CD8-positive, alpha-beta memory T cell (primary cell): ENCODE measurements around the gene SLC3A2. TPM values are rescaled to one million over a fixed set of nuclear protein-coding genes. Genes with fewer than 3 reads are reported as not detected.

ENCODE experiments used
- CTCF ChIA-PET: fragments of 350-600 bp; sonication (Branson Sonifier 250); formaldehyde crosslinking; loops from one replicate; lab custom pipeline; 2021; ENCODE audit warnings: antibody characterized with exemption; lab: Charles Lee
- POLR2A ChIA-PET: fragments of 350-600 bp; sonication (Branson Sonifier 250); formaldehyde crosslinking; loops from one replicate; lab custom pipeline; 2021; ENCODE audit warnings: antibody characterized with exemption; lab: Charles Lee
- DNase-seq, 5 donors: peaks; one replicate each; pipeline versions ENCODE4 v3.0.0 to v3.0.0-alpha.2; 2020 to 2022; ENCODE audit warnings: mixed read lengths in 1 of 5
- H3K27ac ChIP-seq: one replicate; pipeline ENCODE4 v1.7.0; 2013; ENCODE audit warnings: low read depth, mild to moderate bottlenecking, low read length, moderate library complexity
- H3K27me3 ChIP-seq: 2 replicates; pipeline ENCODE4 v1.7.0; 2013; ENCODE audit warnings: low read length, mild to moderate bottlenecking; ENCODE audit not compliant: insufficient read depth, poor library complexity, severe bottlenecking
- H3K36me3 ChIP-seq: 2 replicates; pipeline ENCODE4 v1.7.0; 2013; ENCODE audit warnings: mild to moderate bottlenecking, low read length, moderate library complexity; ENCODE audit not compliant: insufficient read depth
- H3K4me1 ChIP-seq: 2 replicates; pipeline ENCODE4 v1.7.0; 2013; ENCODE audit warnings: mild to moderate bottlenecking, low read length, moderate library complexity; ENCODE audit not compliant: insufficient read depth
- H3K4me3 ChIP-seq: 2 replicates; pipeline ENCODE4 v1.7.0; 2013; ENCODE audit warnings: mild to moderate bottlenecking, low read length
- H3K9me3 ChIP-seq: 2 replicates; pipeline ENCODE4 v1.7.0; 2013; ENCODE audit warnings: mild to moderate bottlenecking, low read length
- H3K27ac Mint-ChIP-seq, 8 donors: one replicate each; pipeline ENCODE4 v1.8.0; 2020 to 2021; ENCODE audit warnings: mixed read lengths in 8 of 8, mild to moderate bottlenecking in 6 of 8, inconsistent platforms in 3 of 8, moderate library complexity in 3 of 8
- H3K27me3 Mint-ChIP-seq, 2 donors: one replicate each; pipeline ENCODE4 v1.8.0; 2020 to 2021; ENCODE audit warnings: mixed read lengths in 2 of 2, mild to moderate bottlenecking in 1 of 2, moderate library complexity in 1 of 2
- H3K36me3 Mint-ChIP-seq, 3 donors: one replicate each; pipeline ENCODE4 v1.8.0; 2020 to 2021; ENCODE audit warnings: mixed read lengths in 3 of 3, inconsistent platforms in 1 of 3, mild to moderate bottlenecking in 1 of 3
- H3K4me1 Mint-ChIP-seq, 3 donors: one replicate each; pipeline ENCODE4 v1.8.0; 2020 to 2021; ENCODE audit warnings: mixed read lengths in 3 of 3, inconsistent platforms in 1 of 3, mild to moderate bottlenecking in 1 of 3
- H3K4me3 Mint-ChIP-seq, 7 donors: one replicate each; pipeline ENCODE4 v1.8.0; 2020 to 2021; ENCODE audit warnings: mixed read lengths in 7 of 7, mild to moderate bottlenecking in 6 of 7, moderate library complexity in 4 of 7, inconsistent platforms in 2 of 7
- H3K9me3 Mint-ChIP-seq, 5 donors: one replicate each; pipeline ENCODE4 v1.8.0; 2020 to 2022; ENCODE audit warnings: mixed read lengths in 5 of 5, mild to moderate bottlenecking in 3 of 5, moderate library complexity in 2 of 5, inconsistent platforms in 1 of 5
- polyA plus RNA-seq: library from polyadenylated mRNA; unstranded; fragments of 300-500 nt; fragmentation: Illumina TruSeq; gene quantifications from one replicate; pipeline ENCODE4 v1.2.3, GENCODE V29; 2021
- total RNA-seq, 2 experiments: library from RNA; stranded (reverse); gene quantifications; one replicate each; pipeline ENCODE4 v1.2.3, GENCODE V29; 2021

Gene SLC3A2
- total and polyA plus RNA-seq, 3 experiments from 2014 or later = 180 to 430 (median 426) TPM

- no peak for DNase-seq
- no peaks in the 10 kb centered on the region for H3K9me3 Mint-ChIP-seq
- H3K4me3 Mint-ChIP-seq = no peak overlapping the region
- Histone ChIP-seq H3K27ac (no peak overlapping the region), H3K36me3 (no peaks in the 10 kb centered on the region), H3K27me3 (no peaks in the 10 kb centered on the region), H3K4me1 (peaks cover 10% of the 10 kb centered on the region), H3K4me3 (no peak overlapping the region), H3K9me3 (no peaks in the 10 kb centered on the region)
- peaks cover 0 to 8% (median 0%) of the 10 kb centered on the region in 3 donors for H3K36me3 Mint-ChIP-seq
- ChIA-PET POLR2A (interaction anchor here (0.7 to 1.1 kb wide), 2 partner anchors 21 to 89 kb away, joined by 3 to 4 read pairs; no protein-coding TSS in a partner anchor), CTCF (interaction anchor here (2.8 kb wide), 1 partner anchor 11 kb away, joined by 10 read pairs; no protein-coding TSS in a partner anchor)
- peaks cover 12 to 16% (median 14%) of the 10 kb centered on the region in 3 donors for H3K4me1 Mint-ChIP-seq
- no peak overlapping the region for H3K27ac Mint-ChIP-seq
- H3K27me3 Mint-ChIP-seq = no peaks in the 10 kb centered on the region
These were observed 4.8 kb upstream of the SLC3A2 start for GRCh38 chr11:62875698-62876478.

- H3K36me3 Mint-ChIP-seq = peaks cover 0 to 16% (median 0%) of the 10 kb centered on the region in 3 donors
- Histone ChIP-seq H3K36me3 (no peaks in the 10 kb centered on the region), H3K9me3 (no peaks in the 10 kb centered on the region), H3K4me1 (peaks cover 11% of the 10 kb centered on the region), H3K4me3 (no peak overlapping the region), H3K27me3 (no peaks in the 10 kb centered on the region), H3K27ac (no peak overlapping the region)
- ChIA-PET POLR2A (interaction anchor here (0.7 kb wide), 1 partner anchor 22 kb away, joined by 4 read pairs; no protein-coding TSS in a partner anchor), CTCF (interaction anchor here (2.8 kb wide), 1 partner anchor 11 kb away, joined by 10 read pairs; no protein-coding TSS in a partner anchor)
- no peaks in the 10 kb centered on the region for H3K9me3 Mint-ChIP-seq
- no peak overlapping the region for H3K27ac Mint-ChIP-seq
- no peak overlapping the region for H3K4me3 Mint-ChIP-seq
- no peak for DNase-seq
- H3K4me1 Mint-ChIP-seq = peaks cover 14 to 19% (median 17%) of the 10 kb centered on the region in 3 donors
- H3K27me3 Mint-ChIP-seq = no peaks in the 10 kb centered on the region
These were observed 4.0 kb upstream of the SLC3A2 start for GRCh38 chr11:62876712-62877111.

GRCh38 chr11:62879235-62879978 lies 1.3 kb upstream of the SLC3A2 start:
- H3K27ac Mint-ChIP-seq = peak overlapping the region; percentile 47 to 100 (median 99)
- DNase-seq = peak in 1 of 5 donors; percentile 33
- Histone ChIP-seq H3K36me3 (peaks cover 23% of the 10 kb centered on the region), H3K27ac (peak overlapping the region; percentile 99), H3K27me3 (no peaks in the 10 kb centered on the region), H3K4me1 (peaks cover 38% of the 10 kb centered on the region), H3K4me3 (no peak overlapping the region), H3K9me3 (no peaks in the 10 kb centered on the region)
- peaks cover 41 to 46% (median 44%) of the 10 kb centered on the region in 3 donors for H3K4me1 Mint-ChIP-seq
- no peaks in the 10 kb centered on the region for H3K27me3 Mint-ChIP-seq
- H3K9me3 Mint-ChIP-seq = no peaks in the 10 kb centered on the region
- POLR2A ChIA-PET = interaction anchor here (3.4 kb wide), 1 partner anchor 24 kb away, joined by 54 read pairs; no protein-coding TSS in a partner anchor
- H3K4me3 Mint-ChIP-seq = peak overlapping the region; percentile 30 to 100 (median 100)
- CTCF ChIA-PET = no interaction called here
- H3K36me3 Mint-ChIP-seq = peaks cover 11 to 43% (median 17%) of the 10 kb centered on the region in 3 donors

GRCh38 chr11:62880231-62880802 lies 379 bp upstream of the SLC3A2 start:
- CTCF ChIA-PET = interaction anchor here (1.0 to 4.2 kb wide), 15 partner anchors 18 to 455 kb away, joined by 3 to 32 read pairs (median 6); partner anchors contain the start of genes C11orf98, HNRNPUL2, NXF1 and POLR2G
- Mint-ChIP-seq H3K27me3 (no peaks in the 10 kb centered on the region), H3K4me3 (peak overlapping the region; percentile 99 to 100 (median 100)), H3K4me1 (peaks cover 46 to 49% (median 49%) of the 10 kb centered on the region in 3 donors), H3K9me3 (no peaks in the 10 kb centered on the region), H3K27ac (peak overlapping the region; percentile 96 to 100 (median 99)), H3K36me3 (peaks cover 12 to 50% (median 18%) of the 10 kb centered on the region in 3 donors)
- peak in 1 of 5 donors; percentile 14 for DNase-seq
- POLR2A ChIA-PET = interaction anchor here (1.0 to 3.4 kb wide), 13 partner anchors 23 to 324 kb away, joined by 3 to 54 read pairs (median 9); partner anchors contain the start of genes C11orf98, CSKMT, HNRNPUL2 and TMEM179B
- H3K36me3 ChIP-seq = peaks cover 32% of the 10 kb centered on the region
- peak overlapping the region; percentile 99 for H3K27ac ChIP-seq
- no peaks in the 10 kb centered on the region for H3K9me3 ChIP-seq
- H3K27me3 ChIP-seq = no peaks in the 10 kb centered on the region
- peaks cover 39% of the 10 kb centered on the region for H3K4me1 ChIP-seq
- peak overlapping the region; percentile 99 for H3K4me3 ChIP-seq

- peaks cover 51 to 54% (median 52%) of the 10 kb centered on the region in 3 donors for H3K4me1 Mint-ChIP-seq
- H3K27me3 Mint-ChIP-seq = no peaks in the 10 kb centered on the region
- POLR2A ChIA-PET = interaction anchor here (0.6 to 3.4 kb wide), 37 partner anchors 8 to 1436 kb away, joined by 3 to 54 read pairs (median 5); partner anchors contain the start of genes ATL3, C11orf98, CSKMT and GANAB
- no peaks in the 10 kb centered on the region for H3K27me3 ChIP-seq
- peaks cover 47% of the 10 kb centered on the region for H3K36me3 ChIP-seq
- CTCF ChIA-PET = interaction anchor here (0.7 to 4.2 kb wide), 20 partner anchors 18 to 457 kb away, joined by 3 to 32 read pairs (median 4); partner anchors contain the start of genes C11orf98, HNRNPUL2, NXF1 and POLR2G
- no peaks in the 10 kb centered on the region for H3K9me3 Mint-ChIP-seq
- peak overlapping the region; percentile 99 for H3K27ac ChIP-seq
- peaks cover 15 to 64% (median 18%) of the 10 kb centered on the region in 3 donors for H3K36me3 Mint-ChIP-seq
- peak; percentile 86 to 96 (median 88) for DNase-seq
- H3K4me1 ChIP-seq = peaks cover 39% of the 10 kb centered on the region
- H3K4me3 ChIP-seq = peak overlapping the region; percentile 99
- H3K27ac Mint-ChIP-seq = peak overlapping the region; percentile 96 to 100 (median 99)
- H3K4me3 Mint-ChIP-seq = peak overlapping the region; percentile 99 to 100 (median 100)
- no peaks in the 10 kb centered on the region for H3K9me3 ChIP-seq
These were observed 1.1 kb downstream of the SLC3A2 start for GRCh38 chr11:62881579-62882430.

- POLR2A ChIA-PET = interaction anchor here (0.7 to 3.4 kb wide), 10 partner anchors 27 to 935 kb away, joined by 3 to 54 read pairs (median 21); partner anchors contain the start of genes C11orf98, CSKMT, HNRNPUL2 and POLR2G
- H3K9me3 ChIP-seq = no peaks in the 10 kb centered on the region
- no peak for DNase-seq
- H3K27me3 ChIP-seq = no peaks in the 10 kb centered on the region
- peaks cover 51 to 57% (median 54%) of the 10 kb centered on the region in 3 donors for H3K4me1 Mint-ChIP-seq
- peaks cover 16 to 70% (median 21%) of the 10 kb centered on the region in 3 donors for H3K36me3 Mint-ChIP-seq
- H3K4me3 ChIP-seq = peak overlapping the region; percentile 99
- CTCF ChIA-PET = interaction anchor here (0.7 to 4.2 kb wide), 7 partner anchors 23 to 157 kb away, joined by 3 to 32 read pairs (median 11); partner anchors contain the start of genes NXF1, POLR2G and TMEM179B
- peaks cover 53% of the 10 kb centered on the region for H3K36me3 ChIP-seq
- no peaks in the 10 kb centered on the region for H3K27me3 Mint-ChIP-seq
- peak overlapping the region; percentile 99 for H3K27ac ChIP-seq
- H3K4me1 ChIP-seq = peaks cover 39% of the 10 kb centered on the region
- H3K27ac Mint-ChIP-seq = peak overlapping the region; percentile 96 to 100 (median 99)
- H3K4me3 Mint-ChIP-seq = peak overlapping the region; percentile 99 to 100 (median 100)
- H3K9me3 Mint-ChIP-seq = no peaks in the 10 kb centered on the region
These were observed 1.7 kb downstream of the SLC3A2 start for GRCh38 chr11:62882431-62882749.
